ENCODE results near the gene NAP1L1. TPM values are rescaled to one million over a fixed set of nuclear protein-coding genes. Genes with fewer than 3 reads are reported as not detected.

The NAP1L1 gene
- total RNA-seq, 1 experiment from 2014 or later, result 587 TPM

DNA sequence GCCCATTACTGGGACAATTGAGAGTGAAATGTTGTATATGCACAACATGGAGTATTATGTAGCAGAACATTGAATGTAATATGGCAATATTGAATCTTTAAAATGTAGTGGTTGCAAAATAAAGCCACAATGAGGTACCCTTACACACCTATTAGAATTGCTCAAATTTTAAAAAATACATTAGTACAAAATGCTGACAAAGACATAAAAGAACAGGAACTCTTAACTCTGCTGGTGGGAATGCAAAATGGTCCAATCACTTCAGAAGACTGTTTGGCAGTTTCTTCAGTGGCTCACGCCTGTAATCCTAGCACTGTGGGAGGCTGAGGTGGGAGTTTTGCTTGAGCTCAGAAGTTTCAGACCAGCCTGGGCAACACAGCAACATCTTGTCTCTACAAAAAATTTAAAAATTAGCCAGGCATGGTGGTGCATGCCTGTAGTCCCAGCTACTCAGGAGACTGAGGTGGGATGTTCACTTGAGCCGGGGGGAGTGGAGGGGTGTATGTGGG lies 6.8 kb upstream of the NAP1L1 start:
- Histone ChIP-seq H3F3A (ENCODE audit: insufficient read depth, low read depth) (no peaks in the 10 kb centered on the region), H3K4me2 (no peak overlapping the region), H4K20me1 (ENCODE audit: insufficient read depth) (no peaks in the 10 kb centered on the region), H3K36me3 (ENCODE audit: low read depth) (no peaks in the 10 kb centered on the region), H3K27ac (no peak overlapping the region), H3K9me2 (ENCODE audit: insufficient read depth) (no peaks in the 10 kb centered on the region), H3K27me3 (ENCODE audit: insufficient read depth, low read depth) (no peaks in the 10 kb centered on the region), H3K4me3 (no peak overlapping the region), H2AFZ (no peak overlapping the region), H3K4me1 (replicated peaks; ENCODE audit: insufficient read depth) (no peaks in the 10 kb centered on the region), H3K9me3 (ENCODE audit: insufficient read depth, low read depth) (no peaks in the 10 kb centered on the region), H3K79me2 (ENCODE audit: low read depth) (no peaks in the 10 kb centered on the region)
- POLR2A ChIA-PET (ENCODE audit: unreplicated experiment), result no interaction called here
- CTCF ChIA-PET, result no interaction called here
- TF ChIP-seq EZH2 (IDR thresholded peaks at IDR 0.05; ENCODE audit: low read depth), result no peak
- TF ChIP-seq, protein P1, sequence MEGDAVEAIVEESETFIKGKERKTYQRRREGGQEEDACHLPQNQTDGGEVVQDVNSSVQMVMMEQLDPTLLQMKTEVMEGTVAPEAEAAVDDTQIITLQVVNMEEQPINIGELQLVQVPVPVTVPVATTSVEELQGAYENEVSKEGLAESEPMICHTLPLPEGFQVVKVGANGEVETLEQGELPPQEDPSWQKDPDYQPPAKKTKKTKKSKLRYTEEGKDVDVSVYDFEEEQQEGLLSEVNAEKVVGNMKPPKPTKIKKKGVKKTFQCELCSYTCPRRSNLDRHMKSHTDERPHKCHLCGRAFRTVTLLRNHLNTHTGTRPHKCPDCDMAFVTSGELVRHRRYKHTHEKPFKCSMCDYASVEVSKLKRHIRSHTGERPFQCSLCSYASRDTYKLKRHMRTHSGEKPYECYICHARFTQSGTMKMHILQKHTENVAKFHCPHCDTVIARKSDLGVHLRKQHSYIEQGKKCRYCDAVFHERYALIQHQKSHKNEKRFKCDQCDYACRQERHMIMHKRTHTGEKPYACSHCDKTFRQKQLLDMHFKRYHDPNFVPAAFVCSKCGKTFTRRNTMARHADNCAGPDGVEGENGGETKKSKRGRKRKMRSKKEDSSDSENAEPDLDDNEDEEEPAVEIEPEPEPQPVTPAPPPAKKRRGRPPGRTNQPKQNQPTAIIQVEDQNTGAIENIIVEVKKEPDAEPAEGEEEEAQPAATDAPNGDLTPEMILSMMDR (conservative IDR thresholded peaks at IDR 0.05), result no peak
- no peak for DNase-seq
- intact Hi-C loops (cut with micrococcal nuclease; ENCODE audit: unreplicated experiment), result no loop called here
- BruUV-seq (replicated peaks), result no TSS peak

GRCh38 chr12:76085520-76085868 lies 1.0 kb upstream of the NAP1L1 start:
- no peak for DNase-seq
- Histone ChIP-seq H3F3A (ENCODE audit: insufficient read depth, low read depth) (peaks cover 12% of the 10 kb centered on the region; the same call in 1 of the 2 replicates), H3K27ac (no peak overlapping the region), H3K9me2 (ENCODE audit: insufficient read depth) (no peaks in the 10 kb centered on the region), H3K4me1 (replicated peaks; ENCODE audit: insufficient read depth) (peaks cover 25% of the 10 kb centered on the region), H3K4me2 (peak overlapping the region; percentile 98), H2AFZ (peak overlapping the region; percentile 87), H3K9me3 (ENCODE audit: insufficient read depth, low read depth) (no peaks in the 10 kb centered on the region), H3K79me2 (ENCODE audit: low read depth) (peaks cover 39% of the 10 kb centered on the region), H4K20me1 (ENCODE audit: insufficient read depth) (0 out of 2 replicates have a peak, but pooled peaks cover 6% of the 10 kb centered on the region), H3K4me3 (peak overlapping the region; percentile 98), H3K36me3 (ENCODE audit: low read depth) (peaks cover 21% of the 10 kb centered on the region), H3K27me3 (ENCODE audit: insufficient read depth, low read depth) (no peaks in the 10 kb centered on the region)
- ChIA-PET CTCF (no interaction called here), POLR2A (ENCODE audit: unreplicated experiment) (no interaction called here)
- intact Hi-C loops (cut with micrococcal nuclease; ENCODE audit: unreplicated experiment), result loop anchor here (2.0 to 10.0 kb wide), 2 partner anchors 207 to 369 kb away; no protein-coding TSS in a partner anchor
- no peak for TF ChIP-seq EZH2 (IDR thresholded peaks at IDR 0.05; ENCODE audit: low read depth)
- TF ChIP-seq, protein P1 (conservative IDR thresholded peaks at IDR 0.05), result no peak
- BruUV-seq (replicated peaks), result no TSS peak

DNA sequence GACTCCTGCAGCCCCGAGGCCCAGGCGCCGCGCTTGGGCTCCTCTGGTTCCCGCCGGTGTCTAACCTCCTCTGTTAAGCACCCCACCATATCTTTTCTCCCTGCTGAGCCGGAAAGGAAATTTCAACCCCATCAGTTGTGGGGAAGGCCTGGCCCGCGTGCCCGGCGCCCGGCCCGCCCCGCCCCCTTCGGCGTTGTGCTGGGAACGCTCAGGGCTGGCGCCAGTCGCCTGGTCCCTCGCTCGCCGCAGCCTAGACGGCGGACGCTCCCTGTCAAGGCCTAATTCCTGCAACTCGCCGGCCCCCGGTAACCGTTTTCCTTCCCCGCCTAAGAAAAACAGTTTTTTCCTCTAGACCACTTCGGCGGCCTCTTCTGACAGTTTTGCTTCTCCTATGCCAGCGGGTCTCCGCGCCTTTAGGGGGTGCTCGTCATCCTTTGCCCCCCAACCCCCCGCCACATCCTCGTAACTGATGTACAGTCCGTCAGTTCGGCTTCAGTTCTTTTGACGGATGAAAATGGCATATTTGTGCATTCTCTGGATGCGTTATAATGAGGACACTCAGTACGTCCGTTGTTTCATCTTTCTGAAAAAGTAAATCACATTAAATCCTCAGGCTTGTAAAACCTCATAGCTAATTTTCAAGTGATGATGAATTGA lies 506 bp upstream of the NAP1L1 start:
- POLR2A ChIA-PET (ENCODE audit: unreplicated experiment), result no interaction called here

More for the DNA sequence above, 506 bp upstream of the NAP1L1 start:
- CTCF ChIA-PET, result interaction anchor here (0.6 kb wide), 1 partner anchor 462 kb away, joined by 3 read pairs; no protein-coding TSS in a partner anchor
- intact Hi-C loops (cut with micrococcal nuclease; ENCODE audit: unreplicated experiment), result loop anchor here (1.0 to 10.0 kb wide), 4 partner anchors 72 to 370 kb away; no protein-coding TSS in a partner anchor
- Histone ChIP-seq H3F3A (ENCODE audit: insufficient read depth, low read depth) (peaks cover 12% of the 10 kb centered on the region; the same call in 1 of the 2 replicates), H3K79me2 (ENCODE audit: low read depth) (peaks cover 44% of the 10 kb centered on the region), H3K4me1 (replicated peaks; ENCODE audit: insufficient read depth) (peaks cover 25% of the 10 kb centered on the region), H3K4me2 (peak overlapping the region; percentile 98), H2AFZ (peak overlapping the region; percentile 87), H3K27ac (no peak overlapping the region), H3K4me3 (peak overlapping the region; percentile 98), H3K36me3 (ENCODE audit: low read depth) (peaks cover 26% of the 10 kb centered on the region), H3K27me3 (ENCODE audit: insufficient read depth, low read depth) (no peaks in the 10 kb centered on the region), H4K20me1 (ENCODE audit: insufficient read depth) (0 out of 2 replicates have a peak, but pooled peaks cover 6% of the 10 kb centered on the region), H3K9me2 (ENCODE audit: insufficient read depth) (no peaks in the 10 kb centered on the region), H3K9me3 (ENCODE audit: insufficient read depth, low read depth) (no peaks in the 10 kb centered on the region; the same call in 1 of the 2 replicates)
- TF ChIP-seq, protein P1 (conservative IDR thresholded peaks at IDR 0.05), result 0 out of 2 replicates have a peak, but pooled peaks have one; percentile 18
- TF ChIP-seq EZH2 (IDR thresholded peaks at IDR 0.05; ENCODE audit: low read depth), result no peak
- no peak for DNase-seq
- BruUV-seq (replicated peaks), result no TSS peak

All from PC-9 (cell line).